Epithelial cell of esophagus (primary cell): ENCODE data around the gene PIAS1.

Source experiments
- DNase-seq: peaks from one replicate; pipeline ENCODE4 v3.0.0; 2010; ENCODE audit warnings: low read depth
- H3K4me3 ChIP-seq: 2 replicates; pipeline ENCODE4 v1.5.1; 2011; ENCODE audit warnings: mild to moderate bottlenecking, low read length, control low read depth
- TF ChIP-seq, protein P1 (sequence below): IDR thresholded peaks from 2 replicates; pipeline ENCODE4 v1.5.1; 2011; ENCODE audit warnings: low read depth, mild to moderate bottlenecking, low read length, control low read depth, inconsistent platforms; ENCODE audit not compliant: insufficient read depth; ENCODE audit errors: missing control alignments

The PIAS1 gene

DNA sequence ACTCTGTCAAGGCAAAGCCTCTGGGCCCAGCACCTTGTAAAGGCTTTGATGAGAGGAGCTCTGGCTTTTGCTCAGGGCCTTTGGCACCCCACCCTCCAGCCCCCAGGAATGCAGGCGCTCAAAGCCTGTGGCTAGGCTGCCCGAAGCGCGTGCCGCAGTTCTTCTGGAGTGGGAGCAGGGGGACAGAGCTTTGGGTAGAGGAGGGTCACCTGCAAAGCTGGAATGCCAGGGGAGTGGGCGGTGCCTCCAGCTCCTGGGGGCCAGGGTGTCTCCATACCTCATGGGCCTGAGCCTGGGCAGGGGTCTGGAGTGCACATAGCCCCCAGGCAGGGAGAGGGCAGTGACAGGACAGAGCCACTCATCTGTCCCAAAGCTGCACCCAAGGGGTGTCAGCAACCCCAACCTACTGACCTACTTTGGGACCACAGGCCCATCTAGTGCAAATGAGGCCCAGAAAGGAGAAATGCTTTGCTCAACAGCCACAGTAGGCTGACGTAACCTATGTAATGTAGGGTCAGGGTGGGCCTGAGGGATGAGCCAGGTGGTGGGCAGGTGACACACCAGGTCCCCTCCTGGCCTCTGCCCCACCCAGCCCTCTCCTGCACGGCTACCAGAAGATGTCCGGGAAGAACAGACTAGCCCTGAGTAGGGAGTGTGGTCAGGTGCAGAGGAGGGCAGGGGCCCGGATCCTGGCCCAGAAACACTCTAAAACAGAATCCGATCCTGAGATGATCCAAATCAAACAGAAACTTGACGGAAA lies 153.2 kb downstream of the PIAS1 start:
- DNase-seq: no peak
- TF ChIP-seq, protein P1, sequence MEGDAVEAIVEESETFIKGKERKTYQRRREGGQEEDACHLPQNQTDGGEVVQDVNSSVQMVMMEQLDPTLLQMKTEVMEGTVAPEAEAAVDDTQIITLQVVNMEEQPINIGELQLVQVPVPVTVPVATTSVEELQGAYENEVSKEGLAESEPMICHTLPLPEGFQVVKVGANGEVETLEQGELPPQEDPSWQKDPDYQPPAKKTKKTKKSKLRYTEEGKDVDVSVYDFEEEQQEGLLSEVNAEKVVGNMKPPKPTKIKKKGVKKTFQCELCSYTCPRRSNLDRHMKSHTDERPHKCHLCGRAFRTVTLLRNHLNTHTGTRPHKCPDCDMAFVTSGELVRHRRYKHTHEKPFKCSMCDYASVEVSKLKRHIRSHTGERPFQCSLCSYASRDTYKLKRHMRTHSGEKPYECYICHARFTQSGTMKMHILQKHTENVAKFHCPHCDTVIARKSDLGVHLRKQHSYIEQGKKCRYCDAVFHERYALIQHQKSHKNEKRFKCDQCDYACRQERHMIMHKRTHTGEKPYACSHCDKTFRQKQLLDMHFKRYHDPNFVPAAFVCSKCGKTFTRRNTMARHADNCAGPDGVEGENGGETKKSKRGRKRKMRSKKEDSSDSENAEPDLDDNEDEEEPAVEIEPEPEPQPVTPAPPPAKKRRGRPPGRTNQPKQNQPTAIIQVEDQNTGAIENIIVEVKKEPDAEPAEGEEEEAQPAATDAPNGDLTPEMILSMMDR: no peak
- no peak overlapping the region for H3K4me3 ChIP-seq

- no peak overlapping the region for H3K4me3 ChIP-seq
- TF ChIP-seq, protein P1: no peak
- DNase-seq: no peak
Observed at GRCh38 chr15:68208136-68208535, 154.0 kb downstream of the PIAS1 start.

DNA sequence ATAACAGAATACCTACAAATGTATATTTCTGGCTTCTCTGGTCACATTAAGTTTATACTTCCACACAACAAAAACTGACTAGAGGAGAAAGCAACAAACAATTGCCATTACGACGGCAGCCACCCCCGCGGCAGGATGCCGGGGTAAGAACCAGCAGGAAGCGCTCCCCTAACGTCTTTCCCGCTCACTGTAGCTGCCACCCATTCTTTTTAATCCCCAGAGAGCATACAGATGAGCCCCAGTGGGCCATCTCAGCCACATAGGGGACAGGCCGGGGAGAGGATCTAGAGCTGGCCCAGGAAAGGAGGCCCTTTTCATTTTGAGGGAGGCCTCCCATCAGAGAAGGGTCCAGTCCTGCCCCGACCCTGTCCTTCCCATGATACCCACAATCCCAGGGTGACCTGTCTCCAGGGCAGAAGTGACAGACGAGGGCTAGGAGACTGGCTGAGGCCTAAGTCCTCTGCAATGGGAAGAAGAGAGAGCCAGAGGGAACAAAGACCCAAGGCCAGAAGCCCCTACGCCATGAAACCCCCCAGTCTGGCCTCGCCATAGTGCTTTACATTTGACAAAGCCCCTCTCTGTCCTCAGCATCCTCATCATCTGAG lies 154.6 kb downstream of the PIAS1 start:
- TF ChIP-seq, protein P1: no peak
- H3K4me3 ChIP-seq: no peak overlapping the region
- no peak for DNase-seq

DNA sequence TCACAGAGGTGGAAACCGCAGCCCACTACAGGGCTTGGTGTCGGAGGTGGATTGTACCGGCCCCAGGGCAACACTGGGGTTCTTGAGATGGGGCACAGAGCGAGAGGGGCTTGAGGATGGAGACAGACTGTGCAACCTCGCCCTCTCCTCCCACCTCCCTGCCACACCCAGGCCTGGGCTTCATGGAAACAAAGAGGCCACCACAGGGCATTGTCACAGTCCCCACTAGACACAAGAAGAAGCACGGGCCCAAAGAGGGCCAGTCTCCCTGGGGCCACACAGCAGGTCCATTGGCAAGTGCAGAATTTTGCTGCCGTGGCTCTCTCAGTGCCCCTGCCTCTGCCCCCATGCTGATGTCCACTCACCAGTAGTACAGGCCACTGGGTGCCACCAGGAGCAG lies 155.2 kb downstream of the PIAS1 start:
- no peak overlapping the region for H3K4me3 ChIP-seq
- no peak for DNase-seq
- TF ChIP-seq, protein P1: no peak

- DNase-seq: peak; percentile 54
- TF ChIP-seq, protein P1: no peak
- H3K4me3 ChIP-seq: no peak overlapping the region
Observed at GRCh38 chr15:68209735-68210408, 155.8 kb downstream of the PIAS1 start.

DNA sequence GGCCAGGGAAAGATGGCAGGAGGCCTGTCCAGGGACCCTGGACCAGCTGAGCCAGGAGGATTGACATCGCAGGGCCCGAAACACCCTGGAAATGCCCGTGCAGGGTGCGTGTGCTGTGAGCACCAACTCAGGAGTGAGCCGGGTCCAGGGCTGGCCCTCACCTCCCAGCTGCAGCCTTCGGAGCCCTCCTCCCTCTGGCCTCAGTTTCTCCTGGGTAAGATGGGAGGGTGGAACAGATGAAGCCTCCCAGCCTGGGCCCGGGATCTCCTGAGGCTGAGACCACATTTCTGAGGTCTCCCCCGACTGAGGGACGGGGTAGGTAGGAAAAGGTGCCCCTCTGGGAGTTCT lies 156.3 kb downstream of the PIAS1 start:
- H3K4me3 ChIP-seq: no peak overlapping the region
- no peak for DNase-seq
- TF ChIP-seq, protein P1: no peak
